ENCODE measurements around the gene MICAL3. TPM values are rescaled to one million over a fixed set of nuclear protein-coding genes. Genes with fewer than 3 reads are reported as not detected.

MICAL3 gene
- total RNA-seq, 6 experiments from 2014 or later: 31.5 to 61.8 (median 48.2) TPM

GRCh38 chr22:17957693-17958092, 66.7 kb downstream of the MICAL3 start:
- DNase-seq: no peak
- no peak for TF ChIP-seq CTCF (IDR thresholded peaks at IDR 0.05)
- no peak for TF ChIP-seq POLR2A (IDR thresholded peaks at IDR 0.05)
- Histone ChIP-seq H3K4me3 (no peak overlapping the region), H3K27ac (no peak overlapping the region), H3K4me1 (peaks cover 0 to 25% (median 13%) of the 10 kb centered on the region in 4 donors), H3K27me3 (no peaks in the 10 kb centered on the region), H3K36me3 (no peaks in the 10 kb centered on the region), H3K9me3 (no peaks in the 10 kb centered on the region)
- intact Hi-C loops (cut with DNase I): no loop called here
- ATAC-seq: no peak
- 66% methylated on average over 6 of the region's 6 CpGs for WGBS (ENCODE audit: insufficient coverage, low coverage, low lambda C conversion rate, missing lambda C conversion rate)

- DNase-seq (peak in 1 of 3 donors; percentile 10), ATAC-seq (no peak)
- Histone ChIP-seq H3K9me3 (no peaks in the 10 kb centered on the region), H3K27ac (no peak overlapping the region), H3K27me3 (no peaks in the 10 kb centered on the region), H3K4me1 (peaks cover 0 to 30% (median 15%) of the 10 kb centered on the region in 4 donors), H3K4me3 (no peak overlapping the region), H3K36me3 (no peaks in the 10 kb centered on the region)
- no peak for TF ChIP-seq CTCF (IDR thresholded peaks at IDR 0.05)
- 91% methylated on average over 6 of the region's 7 CpGs for WGBS (ENCODE audit: insufficient coverage, low coverage, low lambda C conversion rate, missing lambda C conversion rate)
- intact Hi-C loops (cut with DNase I): no loop called here
Observed at GRCh38 chr22:17957204-17957603, 67.2 kb downstream of the MICAL3 start.

- TF ChIP-seq POLR2A (IDR thresholded peaks at IDR 0.05): no peak
- no peak for TF ChIP-seq CTCF (IDR thresholded peaks at IDR 0.05)
- Histone ChIP-seq H3K4me3 (no peak overlapping the region), H3K27ac (no peak overlapping the region), H3K4me1 (peaks cover 0 to 34% (median 15%) of the 10 kb centered on the region in 4 donors), H3K9me3 (no peaks in the 10 kb centered on the region), H3K36me3 (no peaks in the 10 kb centered on the region), H3K27me3 (no peaks in the 10 kb centered on the region)
- 94% methylated on average over 9 of the region's 9 CpGs for WGBS (ENCODE audit: insufficient coverage, low coverage, low lambda C conversion rate, missing lambda C conversion rate)
- ATAC-seq: no peak
- intact Hi-C loops (cut with DNase I): no loop called here
- peak in 1 of 3 donors; percentile 21 for DNase-seq
Observed at GRCh38 chr22:17956630-17957029, 67.7 kb downstream of the MICAL3 start.

- Histone ChIP-seq H3K27ac (peak overlapping the region in 1 of 3 donors; percentile 85), H3K9me3 (no peaks in the 10 kb centered on the region), H3K4me3 (no peak overlapping the region), H3K36me3 (no peaks in the 10 kb centered on the region), H3K4me1 (peaks cover 0 to 42% (median 16%) of the 10 kb centered on the region in 4 donors), H3K27me3 (no peaks in the 10 kb centered on the region)
- intact Hi-C loops (cut with DNase I): no loop called here
- no peak for TF ChIP-seq CTCF (IDR thresholded peaks at IDR 0.05)
- TF ChIP-seq POLR2A (IDR thresholded peaks at IDR 0.05): no peak
- ATAC-seq (no peak), DNase-seq (no peak)
- 80% methylated on average over 6 of the region's 8 CpGs for WGBS (ENCODE audit: insufficient coverage, low coverage, low lambda C conversion rate, missing lambda C conversion rate)
Observed at GRCh38 chr22:17955590-17956379, 68.6 kb downstream of the MICAL3 start.
